Measurements from ENCODE around the gene CMIP.

GRCh38 chr16:81645266-81645694 is 200.7 kb downstream of the CMIP start:
- TF ChIP-seq CTCF (IDR thresholded peaks at IDR 0.05) (no peak), POLR2A (IDR thresholded peaks at IDR 0.05) (no peak)
